AG04450 (cell line): ENCODE results near the gene PLCD1. TPM values are rescaled to one million over a fixed set of nuclear protein-coding genes. Genes with fewer than 3 reads are reported as not detected.

Experiments used
- CTCF ChIA-PET: fragments of 300-600, 350-600 bp; formaldehyde crosslinking; extraction: SDS; loops from one replicate; lab custom pipeline; 2022; ENCODE audit warnings: antibody characterized with exemption, inconsistent platforms; lab: Charles Lee
- POLR2A ChIA-PET: fragments of 350-600 bp; formaldehyde crosslinking; extraction: SDS; loops from one replicate; lab custom pipeline; 2021; ENCODE audit warnings: antibody characterized with exemption, inconsistent platforms; lab: Yijun Ruan, JAX
- DNase-seq: peaks from one replicate; pipeline ENCODE4 v3.0.0-alpha.2; 2011; ENCODE audit warnings: low read depth, low spot score
- H3K27ac ChIP-seq: one replicate; pipeline ENCODE4 v1.5.1; 2012; ENCODE audit warnings: low read depth, low read length, control low read depth
- H3K27me3 ChIP-seq: one replicate; pipeline ENCODE4 v1.6.0; 2012; ENCODE audit warnings: low read length; ENCODE audit not compliant: control insufficient read depth, insufficient read depth
- H3K4me3 ChIP-seq: 2 replicates; pipeline ENCODE4 v1.5.1; 2011; ENCODE audit warnings: mild to moderate bottlenecking, low read depth, low read length, control low read depth
- H3K9me3 ChIP-seq: 2 replicates; pipeline ENCODE4 v1.5.1; 2012; ENCODE audit warnings: low read length; ENCODE audit not compliant: control insufficient read depth, insufficient read depth
- CTCF ChIP-seq: IDR thresholded peaks from 2 replicates; pipeline ENCODE4 v1.5.1; 2011; ENCODE audit warnings: low read depth, low read length, control low read depth, inconsistent platforms
- polyA plus RNA-seq: library from polyadenylated mRNA; depleted of rRNA; stranded (reverse); fragments of >200 nt; gene quantifications from 2 replicates; pipeline ENCODE4 v1.2.3, GENCODE V29; 2011

The PLCD1 gene
- polyA plus RNA-seq, 1 experiment, result 14.4 TPM

GRCh38 chr3:38026856-38027255, 2.6 kb downstream of the PLCD1 start:
- H3K9me3 ChIP-seq, result no peaks in the 10 kb centered on the region; the same call in 1 of the 2 replicates
- no peak overlapping the region for H3K4me3 ChIP-seq
- DNase-seq, result no peak
- ChIA-PET POLR2A (no interaction called here), CTCF (no interaction called here)
- no peak overlapping the region for H3K27ac ChIP-seq
- no peaks in the 10 kb centered on the region for H3K27me3 ChIP-seq
- no peak for TF ChIP-seq CTCF

GRCh38 chr3:38022896-38023709, 6.3 kb downstream of the PLCD1 start:
- no peak for TF ChIP-seq CTCF
- CTCF ChIA-PET, result interaction anchor here (0.6 to 1.6 kb wide), 3 partner anchors 20 to 310 kb away, joined by 4 to 6 read pairs (median 4); no protein-coding TSS in a partner anchor
- Histone ChIP-seq H3K4me3 (no peak overlapping the region), H3K27me3 (no peaks in the 10 kb centered on the region), H3K9me3 (no peaks in the 10 kb centered on the region; the same call in 1 of the 2 replicates), H3K27ac (no peak overlapping the region)
- no peak for DNase-seq
- POLR2A ChIA-PET, result interaction anchor here (0.6 kb wide), 1 partner anchor 1155 kb away, joined by 3 read pairs; no protein-coding TSS in a partner anchor

- no peak for TF ChIP-seq CTCF
- Histone ChIP-seq H3K27ac (no peak overlapping the region), H3K4me3 (no peak overlapping the region), H3K9me3 (no peaks in the 10 kb centered on the region; the same call in 1 of the 2 replicates), H3K27me3 (no peaks in the 10 kb centered on the region)
- POLR2A ChIA-PET, result no interaction called here
- CTCF ChIA-PET, result interaction anchor here (1.4 to 1.6 kb wide), 2 partner anchors 19 to 25 kb away, joined by 4 read pairs; no protein-coding TSS in a partner anchor
- DNase-seq, result no peak
Observed at GRCh38 chr3:38022301-38022700, 7.1 kb downstream of the PLCD1 start.

- Histone ChIP-seq H3K4me3 (no peak overlapping the region), H3K27ac (no peak overlapping the region), H3K9me3 (peaks cover 5% of the 10 kb centered on the region), H3K27me3 (no peaks in the 10 kb centered on the region)
- no peak for TF ChIP-seq CTCF
- no peak for DNase-seq
- POLR2A ChIA-PET, result no interaction called here
- CTCF ChIA-PET, result interaction anchor here (2.0 to 2.4 kb wide), 2 partner anchors 18 to 24 kb away, joined by 6 read pairs; no protein-coding TSS in a partner anchor
Observed at GRCh38 chr3:38021196-38021595, 8.2 kb downstream of the PLCD1 start.

- Histone ChIP-seq H3K27ac (no peak overlapping the region), H3K27me3 (no peaks in the 10 kb centered on the region), H3K4me3 (no peak overlapping the region), H3K9me3 (peaks cover 7% of the 10 kb centered on the region)
- TF ChIP-seq CTCF, result no peak
- CTCF ChIA-PET, result interaction anchor here (2.0 to 2.4 kb wide), 2 partner anchors 17 to 23 kb away, joined by 6 read pairs; no protein-coding TSS in a partner anchor
- POLR2A ChIA-PET, result interaction anchor here (0.9 kb wide), 1 partner anchor 11 kb away, joined by 3 read pairs; no protein-coding TSS in a partner anchor
- DNase-seq, result no peak
Observed at GRCh38 chr3:38020342-38020726, 9.1 kb downstream of the PLCD1 start.
